GM23338 (cell line): ENCODE measurements around the gene MAN2A2. TPM values are rescaled to one million over a fixed set of nuclear protein-coding genes. Genes with fewer than 3 reads are reported as not detected.

Experiments
- ATAC-seq: fragments of 200-7000 bp; cut with Tn5 transposase; 3 replicates; pipeline ENCODE4 v1.9.1; 2020
- DNase-seq: peaks from one replicate; pipeline ENCODE4 v3.0.0-alpha.2; 2015; ENCODE audit warnings: low spot score
- H2AFZ ChIP-seq: fragments of 200-600 bp; sonication (generic); 2 replicates; pipeline ENCODE4 v1.8.0; 2016; ENCODE audit warnings: antibody characterized with exemption, mild to moderate bottlenecking, moderate library complexity
- H3F3A ChIP-seq: fragments of 200-600 bp; sonication (generic); replicated peaks from 2 replicates; pipeline ENCODE4 v1.8.0; 2017; ENCODE audit warnings: antibody characterized with exemption, mixed run types, low read depth
- H3K27ac ChIP-seq: fragments of 200-600 bp; sonication (generic); 2 replicates; pipeline ENCODE4 v1.6.1; 2016; ENCODE audit warnings: low read depth
- H3K27me3 ChIP-seq: fragments of 200-600 bp; sonication (generic); 2 replicates; pipeline ENCODE4 v1.8.0; 2016; ENCODE audit warnings: mild to moderate bottlenecking, mixed run types, moderate library complexity; ENCODE audit not compliant: insufficient read depth
- H3K36me3 ChIP-seq: fragments of 200-600 bp; sonication (generic); 2 replicates; pipeline ENCODE4 v1.8.0; 2016; ENCODE audit warnings: mild to moderate bottlenecking; ENCODE audit not compliant: insufficient read depth
- H3K4me1 ChIP-seq: fragments of 200-600 bp; sonication (generic); 2 replicates; pipeline ENCODE4 v1.8.0; 2016; ENCODE audit warnings: mild to moderate bottlenecking, moderate library complexity; ENCODE audit not compliant: insufficient read depth
- H3K4me2 ChIP-seq: fragments of 200-600 bp; sonication (generic); 2 replicates; pipeline ENCODE4 v1.7.1; 2017; ENCODE audit warnings: mixed run types
- H3K4me3 ChIP-seq: fragments of 200-600 bp; sonication (generic); 2 replicates; pipeline ENCODE4 v1.6.1; 2016; ENCODE audit warnings: mixed run types
- H3K79me2 ChIP-seq: fragments of 200-600 bp; sonication (generic); replicated peaks from 2 replicates; pipeline ENCODE4 v1.8.0; 2017; ENCODE audit warnings: mild to moderate bottlenecking; ENCODE audit not compliant: insufficient read depth
- H3K9me2 ChIP-seq: fragments of 200-600 bp; sonication (generic); 2 replicates; pipeline ENCODE4 v1.8.0; 2017; ENCODE audit not compliant: insufficient read depth
- H4K20me1 ChIP-seq: fragments of 200-600 bp; sonication (generic); replicated peaks from 2 replicates; pipeline ENCODE4 v1.8.0; 2017; ENCODE audit warnings: mild to moderate bottlenecking; ENCODE audit not compliant: insufficient read depth
- H3K27ac Mint-ChIP-seq: 2 replicates; pipeline ENCODE4 v1.8.0; 2020; ENCODE audit warnings: inconsistent platforms, mild to moderate bottlenecking, moderate library complexity, mixed read lengths
- H3K27me3 Mint-ChIP-seq: 3 replicates; pipeline ENCODE4 v1.8.0; 2022; ENCODE audit warnings: low read depth, mild to moderate bottlenecking, moderate library complexity, mixed read lengths, inconsistent platforms; ENCODE audit not compliant: insufficient read depth, poor library complexity
- H3K36me3 Mint-ChIP-seq: 3 replicates; pipeline ENCODE4 v1.8.0; 2021; ENCODE audit warnings: low read depth, mild to moderate bottlenecking, inconsistent platforms, moderate library complexity, mixed read lengths
- H3K4me1 Mint-ChIP-seq: 3 replicates; pipeline ENCODE4 v1.8.0; 2020; ENCODE audit warnings: mild to moderate bottlenecking, inconsistent platforms, mixed read lengths
- H3K4me3 Mint-ChIP-seq: 3 replicates; pipeline ENCODE4 v1.8.0; 2021; ENCODE audit warnings: moderate library complexity, mild to moderate bottlenecking, inconsistent platforms, mixed read lengths
- H3K9me3 Mint-ChIP-seq: 3 replicates; pipeline ENCODE4 v1.8.0; 2020; ENCODE audit warnings: moderate library complexity, mild to moderate bottlenecking, inconsistent platforms, mixed read lengths
- CTCF ChIP-seq, 2 experiments: fragments of 200-600 bp in 1 of 2; sonication (generic) in 1 of 2; conservative IDR thresholded peaks; 2 replicates each; pipeline versions ENCODE4 v1.5.1 to v1.6.1; 2016 to 2017; ENCODE audit warnings: antibody characterized with exemption in 2 of 2, low read depth in 2 of 2, mild to moderate bottlenecking in 2 of 2, moderate library complexity in 1 of 2
- ETS1 ChIP-seq: IDR thresholded peaks from 2 replicates; pipeline ENCODE4 v1.6.1; 2016; ENCODE audit warnings: antibody characterized with exemption
- EZH2 ChIP-seq: fragments of 200-600 bp; sonication (generic); IDR thresholded peaks from one replicate; pipeline ENCODE4 v1.8.0; 2017; ENCODE audit warnings: antibody characterized with exemption, mild to moderate bottlenecking, low read depth; ENCODE audit not compliant: unreplicated experiment
- EZH2phosphoT487 ChIP-seq: fragments of 200-600 bp; sonication (generic); IDR thresholded peaks from one replicate; pipeline ENCODE4 v1.8.1; 2018; ENCODE audit warnings: antibody characterized with exemption; ENCODE audit not compliant: unreplicated experiment
- JUNB ChIP-seq: IDR thresholded peaks from one replicate; pipeline ENCODE4 v1.6.1; 2016; ENCODE audit warnings: antibody characterized with exemption; ENCODE audit not compliant: unreplicated experiment
- NANOG ChIP-seq: IDR thresholded peaks from 2 replicates; pipeline ENCODE4 v1.6.1; 2016; ENCODE audit warnings: antibody characterized with exemption, borderline replicate concordance
- POLR2AphosphoS5 ChIP-seq: IDR thresholded peaks from 2 replicates; pipeline ENCODE4 v1.6.1; 2016; ENCODE audit warnings: antibody characterized with exemption, low read depth
- STAT1 ChIP-seq: IDR thresholded peaks from one replicate; pipeline ENCODE4 v1.6.1; 2016; ENCODE audit warnings: antibody characterized with exemption; ENCODE audit not compliant: unreplicated experiment
- ZNF114 ChIP-seq: fragments of 250-450 bp; sonication (Bioruptor Pico); IDR thresholded peaks from 2 replicates; pipeline ENCODE4 v1.5.0; 2020; ENCODE audit warnings: mild to moderate bottlenecking, moderate library complexity
- ZNF331 ChIP-seq: fragments of 250-450 bp; sonication (Bioruptor Pico); IDR thresholded peaks from 2 replicates; pipeline ENCODE4 v1.5.0; 2020; ENCODE audit warnings: low read depth, mild to moderate bottlenecking, moderate library complexity
- ZNF462 ChIP-seq: fragments of 250-450 bp; sonication (Bioruptor Pico); IDR thresholded peaks from 2 replicates; pipeline ENCODE4 v1.5.0; 2020; ENCODE audit warnings: mild to moderate bottlenecking, moderate library complexity
- polyA plus RNA-seq: library from polyadenylated mRNA; unstranded; fragments of >200 nt; fragmentation: Nextera tagmentation; extraction: Ambion mirVana; gene quantifications from 2 replicates; pipeline ENCODE4 v1.2.1, GENCODE V29; 2016
- total RNA-seq: library from RNA; depleted of rRNA; stranded (reverse); fragments of >200 nt; shearing (Covaris generic); gene quantifications from 2 replicates; pipeline ENCODE4 v1.2.3, GENCODE V29; 2014

The MAN2A2 gene
- total and polyA plus RNA-seq, 2 experiments from 2014 or later: 8.2 to 17.1 TPM

GRCh38 chr15:90866161-90866715 lies 36.9 kb upstream of the MAN2A2 start (continued):
- TF ChIP-seq ZNF462 (CRISPR knock-in tag) (no peak), STAT1 (no peak), NANOG (no peak), ZNF331 (CRISPR knock-in tag) (no peak), EZH2 (no peak), EZH2phosphoT487 (no peak)

- H3K4me2 ChIP-seq: no peak overlapping the region
- TF ChIP-seq NANOG (no peak), CTCF (conservative IDR thresholded peaks at IDR 0.05; ENCODE audit: low read depth in 2 of 2) (no peak), ETS1 (no peak), EZH2phosphoT487 (no peak), POLR2AphosphoS5 (no peak), EZH2 (no peak), ZNF114 (no peak), JUNB (no peak)
Measured at GRCh38 chr15:90866800-90867199, 36.3 kb upstream of the MAN2A2 start.

More at GRCh38 chr15:90866800-90867199, 36.3 kb upstream of the MAN2A2 start:
- H3K4me1 ChIP-seq: peaks cover 32% of the 10 kb centered on the region
- H3K9me2 ChIP-seq: no peaks in the 10 kb centered on the region
- no peaks in the 10 kb centered on the region for H3K9me3 Mint-ChIP-seq
- H3K27me3 ChIP-seq: no peaks in the 10 kb centered on the region
- H3K36me3 Mint-ChIP-seq: no peaks in the 10 kb centered on the region; the same call in 2 of the 3 replicates
- no peaks in the 10 kb centered on the region for H4K20me1 ChIP-seq
- ATAC-seq (no peak), DNase-seq (no peak)
- peaks cover 40% of the 10 kb centered on the region for H3K4me1 Mint-ChIP-seq
- no peaks in the 10 kb centered on the region for H3K36me3 ChIP-seq
- H3K27me3 Mint-ChIP-seq: peaks cover 11% of the 10 kb centered on the region
- H3K27ac ChIP-seq: no peak overlapping the region
- peaks cover 22% of the 10 kb centered on the region for H3F3A ChIP-seq
- no peak overlapping the region; the same call in 2 of the 3 replicates for H3K4me3 Mint-ChIP-seq
- H2AFZ ChIP-seq: no peak overlapping the region
- no peaks in the 10 kb centered on the region for H3K79me2 ChIP-seq
- no peak overlapping the region for H3K4me3 ChIP-seq
- no peak overlapping the region for H3K27ac Mint-ChIP-seq
